ENCODE results near the gene MAML2. TPM values are rescaled to one million over a fixed set of nuclear protein-coding genes. Genes with fewer than 3 reads are reported as not detected.

Gene MAML2
- total and polyA plus RNA-seq, 9 of the 15 experiments (the other 6 are each of a cell fraction or from before 2014, with no cell fraction given) = 0.79 to 6.8 (median 4.8) TPM

GRCh38 chr11:96172604-96173003, 170.4 kb downstream of the MAML2 start:
- BruUV-seq (replicated peaks) = no TSS peak
- WGBS (ENCODE audit: insufficient coverage, low coverage, missing lambda C conversion rate) = 77% methylated on average over 1 of the region's 1 CpG

More at GRCh38 chr11:96172604-96173003, 170.4 kb downstream of the MAML2 start:
- H4K20me1 ChIP-seq (replicated peaks; ENCODE audit: control insufficient read depth, insufficient read depth, low read length) = no peaks in the 10 kb centered on the region
- no peak for TF ChIP-seq SRSF7 (optimal IDR thresholded peaks at IDR 0.05; ENCODE audit: low read depth, low read length)
- TF ChIP-seq ATF4 (CRISPR knock-in tag; IDR thresholded peaks at IDR 0.05) = no peak
- TF ChIP-seq CREB1 (IDR thresholded peaks at IDR 0.05) = no peak
- TF ChIP-seq CREB1 (CRISPR knock-in tag; IDR thresholded peaks at IDR 0.05) = no peak
- TF ChIP-seq, protein P1, sequence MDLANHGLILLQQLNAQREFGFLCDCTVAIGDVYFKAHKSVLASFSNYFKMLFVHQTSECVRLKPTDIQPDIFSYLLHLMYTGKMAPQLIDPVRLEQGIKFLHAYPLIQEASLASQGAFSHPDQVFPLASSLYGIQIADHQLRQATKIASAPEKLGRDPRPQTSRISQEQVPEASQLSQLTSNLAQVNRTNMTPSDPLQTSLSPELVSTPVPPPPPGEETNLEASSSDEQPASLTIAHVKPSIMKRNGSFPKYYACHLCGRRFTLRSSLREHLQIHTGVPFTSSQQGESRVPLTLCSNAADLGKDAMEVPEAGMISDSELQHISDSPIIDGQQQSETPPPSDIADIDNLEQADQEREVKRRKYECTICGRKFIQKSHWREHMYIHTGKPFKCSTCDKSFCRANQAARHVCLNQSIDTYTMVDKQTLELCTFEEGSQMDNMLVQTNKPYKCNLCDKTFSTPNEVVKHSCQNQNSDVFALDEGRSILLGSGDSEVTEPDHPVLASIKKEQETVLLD (IDR thresholded peaks at IDR 0.05) = no peak
- H3K4me3 ChIP-seq = no peak overlapping the region
- no peaks in the 10 kb centered on the region for H3K79me2 ChIP-seq (ENCODE audit: control insufficient read depth, insufficient read depth, low read length)
- intact Hi-C loops (cut with micrococcal nuclease) (no loop called here), in situ Hi-C loops (cut with MboI) (no loop called here)
- DNase-seq (ENCODE audit: extremely low read depth in 1 of 4, low spot score in 3 of 4) (no peak), FAIRE-seq (no peak), ATAC-seq (no peak)
- no peaks in the 10 kb centered on the region for H3K9me3 ChIP-seq (replicated peaks; ENCODE audit: control insufficient read depth, insufficient read depth, low read depth, low read length)
- H3K27me3 ChIP-seq (ENCODE audit: control insufficient read depth in 2 of 2, insufficient read depth in 2 of 2, low read length in 2 of 2) = no peaks in the 10 kb centered on the region
- no peak overlapping the region for H2AFZ ChIP-seq (ENCODE audit: low read depth, low read length)
- H3K4me2 ChIP-seq (ENCODE audit: insufficient read depth, low read length) = no peak overlapping the region
- H3K4me1 ChIP-seq (replicated peaks in 1 of 2; ENCODE audit: control insufficient read depth in 2 of 2, insufficient read depth in 2 of 2, low read length in 2 of 2) = no peaks in the 10 kb centered on the region
- H3K9ac ChIP-seq (ENCODE audit: insufficient read depth in 1 of 2, low read depth in 2 of 2, low read length in 2 of 2) = no peak overlapping the region
- ChIA-PET CTCF (ENCODE audit: low intra/inter-chr PET ratio) (no interaction called here), POLR2A (interaction anchor here (1.1 to 1.6 kb wide), 2 partner anchors 14 to 17 kb away, joined by 3 to 5 read pairs; no protein-coding TSS in a partner anchor)
- H3K9me1 ChIP-seq (ENCODE audit: control insufficient read depth, insufficient read depth, low read length) = no peaks in the 10 kb centered on the region
- no peaks in the 10 kb centered on the region for H3K36me3 ChIP-seq (ENCODE audit: control insufficient read depth, insufficient read depth, low read length)
- H3K27ac ChIP-seq (ENCODE audit: extremely low read depth, low read depth, low read length) = no peak overlapping the region

Measured in K562 (cell line).